ENCODE data around the gene CCT5. TPM values are rescaled to one million over a fixed set of nuclear protein-coding genes. Genes with fewer than 3 reads are reported as not detected.

CCT5 gene
- polyA plus RNA-seq, 1 experiment: 390 TPM

GRCh38 chr5:10259899-10260298 lies 9.8 kb downstream of the CCT5 start:
- TF ChIP-seq CTCF (IDR thresholded peaks at IDR 0.05; ENCODE audit: low read depth, low read length): no peak
- H3K4me3 ChIP-seq (ENCODE audit: low read depth, low read length): no peak overlapping the region
- DNase-seq (ENCODE audit: low read depth, low spot score): no peak
- POLR2A ChIA-PET: interaction anchor here (2.2 kb wide), 1 partner anchor 10 kb away, joined by 7 read pairs; the partner anchor contains the start of genes ATPSCKMT and CCT5
- H3K27ac ChIP-seq (ENCODE audit: low read depth, low read length): no peak overlapping the region
- no peaks in the 10 kb centered on the region for H3K27me3 ChIP-seq (ENCODE audit: control insufficient read depth, insufficient read depth, low read length)
- CTCF ChIA-PET: no interaction called here
- no peaks in the 10 kb centered on the region for H3K9me3 ChIP-seq (ENCODE audit: control insufficient read depth, insufficient read depth, low read length)

GRCh38 chr5:10261065-10261464 lies 11.0 kb downstream of the CCT5 start:
- no peaks in the 10 kb centered on the region for H3K9me3 ChIP-seq (ENCODE audit: control insufficient read depth, insufficient read depth, low read length)
- POLR2A ChIA-PET: interaction anchor here (2.2 kb wide), 1 partner anchor 11 kb away, joined by 7 read pairs; the partner anchor contains the start of genes ATPSCKMT and CCT5
- H3K27ac ChIP-seq (ENCODE audit: low read depth, low read length): no peak overlapping the region
- no peak overlapping the region for H3K4me3 ChIP-seq (ENCODE audit: low read depth, low read length)
- TF ChIP-seq CTCF (IDR thresholded peaks at IDR 0.05; ENCODE audit: low read depth, low read length): no peak
- no peaks in the 10 kb centered on the region for H3K27me3 ChIP-seq (ENCODE audit: control insufficient read depth, insufficient read depth, low read length)
- no peak for DNase-seq (ENCODE audit: low read depth, low spot score)
- CTCF ChIA-PET: interaction anchor here (1.7 kb wide), 1 partner anchor 23 kb away, joined by 5 read pairs; no protein-coding TSS in a partner anchor

- ChIA-PET POLR2A (interaction anchor here (0.6 kb wide), 1 partner anchor 1029 kb away, joined by 3 read pairs; no protein-coding TSS in a partner anchor), CTCF (interaction anchor here (1.7 kb wide), 1 partner anchor 22 kb away, joined by 5 read pairs; no protein-coding TSS in a partner anchor)
- Histone ChIP-seq H3K4me3 (ENCODE audit: low read depth, low read length) (no peak overlapping the region), H3K27ac (ENCODE audit: low read depth, low read length) (no peak overlapping the region), H3K27me3 (ENCODE audit: control insufficient read depth, insufficient read depth, low read length) (no peaks in the 10 kb centered on the region), H3K9me3 (ENCODE audit: control insufficient read depth, insufficient read depth, low read length) (no peaks in the 10 kb centered on the region)
- no peak for TF ChIP-seq CTCF (IDR thresholded peaks at IDR 0.05; ENCODE audit: low read depth, low read length)
- DNase-seq (ENCODE audit: low read depth, low spot score): no peak
Measured at GRCh38 chr5:10262121-10262774, 12.2 kb downstream of the CCT5 start.

- no peaks in the 10 kb centered on the region for H3K9me3 ChIP-seq (ENCODE audit: control insufficient read depth, insufficient read depth, low read length)
- no peak for DNase-seq (ENCODE audit: low read depth, low spot score)
- POLR2A ChIA-PET: interaction anchor here (0.6 kb wide), 1 partner anchor 1030 kb away, joined by 3 read pairs; no protein-coding TSS in a partner anchor
- H3K27me3 ChIP-seq (ENCODE audit: control insufficient read depth, insufficient read depth, low read length): no peaks in the 10 kb centered on the region
- no peak overlapping the region for H3K27ac ChIP-seq (ENCODE audit: low read depth, low read length)
- no peak overlapping the region for H3K4me3 ChIP-seq (ENCODE audit: low read depth, low read length)
- no peak for TF ChIP-seq CTCF (IDR thresholded peaks at IDR 0.05; ENCODE audit: low read depth, low read length)
- CTCF ChIA-PET: interaction anchor here (0.6 to 1.7 kb wide), 3 partner anchors 10 to 157 kb away, joined by 3 to 5 read pairs (median 5); no protein-coding TSS in a partner anchor
Measured at GRCh38 chr5:10262995-10263394, 12.9 kb downstream of the CCT5 start.

- CTCF ChIA-PET: interaction anchor here (1.6 to 1.7 kb wide), 2 partner anchors 19 to 160 kb away, joined by 5 to 7 read pairs; no protein-coding TSS in a partner anchor
- Histone ChIP-seq H3K27me3 (ENCODE audit: control insufficient read depth, insufficient read depth, low read length) (no peaks in the 10 kb centered on the region), H3K4me3 (ENCODE audit: low read depth, low read length) (no peak overlapping the region), H3K9me3 (ENCODE audit: control insufficient read depth, insufficient read depth, low read length) (no peaks in the 10 kb centered on the region), H3K27ac (ENCODE audit: low read depth, low read length) (no peak overlapping the region)
- DNase-seq (ENCODE audit: low read depth, low spot score): no peak
- no peak for TF ChIP-seq CTCF (IDR thresholded peaks at IDR 0.05; ENCODE audit: low read depth, low read length)
- POLR2A ChIA-PET: interaction anchor here (1.1 kb wide), 1 partner anchor 65 kb away, joined by 3 read pairs; no protein-coding TSS in a partner anchor
Measured at GRCh38 chr5:10264604-10265003, 14.5 kb downstream of the CCT5 start.

Measured in AG04450 (cell line).